Colonic mucosa (tissue), 4 donors: ENCODE results near the gene PTGR1. TPM values are rescaled to one million over a fixed set of nuclear protein-coding genes. Genes with fewer than 3 reads are reported as not detected.
"Not testable (repeated sequence)": the region's sequence is repeated elsewhere in the genome, so short reads cannot be mapped to it uniquely, and the experiment has no call there.

Experiments used
- DNase-seq: peaks from one replicate; pipeline ENCODE4 v3.0.0-alpha.2; 2020
- H3K27ac ChIP-seq: fragments of 200-600 bp; one replicate; pipeline ENCODE4 v1.8.0; 2021
- H3K27me3 ChIP-seq: fragments of 200-600 bp; one replicate; pipeline ENCODE4 v1.8.0; 2021
- H3K36me3 ChIP-seq: fragments of 200-600 bp; one replicate; pipeline ENCODE4 v1.8.0; 2021
- H3K4me1 ChIP-seq: fragments of 200-600 bp; one replicate; pipeline ENCODE4 v1.8.0; 2021; ENCODE audit warnings: mild to moderate bottlenecking
- H3K4me3 ChIP-seq: fragments of 200-600 bp; one replicate; pipeline ENCODE4 v1.8.0; 2021
- H3K9ac ChIP-seq, 2 donors: one replicate each; pipeline ENCODE4 v1.7.0; 2013; ENCODE audit warnings: control low read depth in 2 of 2, low read depth in 2 of 2, low read length in 2 of 2
- H3K9me3 ChIP-seq: fragments of 200-600 bp; one replicate; pipeline ENCODE4 v1.8.0; 2021
- intact Hi-C: fragments of 100-400 bp; cut with DNase I; formaldehyde crosslinking; loops from one replicate; pipeline ENCODE4 v1.14.1; 2022
- total RNA-seq, 2 donors: library from RNA; stranded (reverse); fragmentation: NEBNext Ultra II Directional in 1 of 2; extraction: Animal tissue kit (Norgen Biotek cat#: 25700) in 1 of 2; gene quantifications; one replicate each; pipeline ENCODE4 v1.2.1, GENCODE V29; 2021
- TF ChIP-seq, protein P1 (sequence below): fragments of 200-600 bp; IDR thresholded peaks from one replicate; pipeline ENCODE4 v1.8.0; 2022; ENCODE audit warnings: antibody characterized with exemption, mild to moderate bottlenecking
- donor health status: healthy.
- donor health status: DM: no; HTN: no; CAD: no.
- donor health status: DM: no; HTN: no; CAD: no.

Gene PTGR1
- total RNA-seq, 2 donors from 2014 or later: 55.6 to 85.3 TPM

DNA sequence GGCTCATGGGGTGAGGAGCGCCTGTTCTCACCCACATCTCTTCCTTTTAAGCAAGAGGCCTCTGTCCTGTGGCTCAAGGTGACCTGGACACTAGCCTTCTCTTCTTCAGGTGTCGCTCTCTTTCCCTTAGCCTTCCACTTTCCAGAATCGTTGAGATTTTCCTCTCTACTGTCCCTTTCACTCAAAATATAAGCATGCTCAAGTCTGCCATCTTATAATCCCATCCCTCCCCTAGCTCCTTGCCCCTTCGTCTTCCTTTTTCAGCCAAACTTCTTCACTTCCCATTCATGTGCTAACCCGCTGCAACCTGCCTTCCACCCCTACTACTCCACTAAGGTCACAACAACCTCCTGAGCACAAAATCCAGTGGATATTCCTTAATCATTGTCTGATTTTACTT is 13.1 kb downstream of the PTGR1 start:
- TF ChIP-seq, protein P1, sequence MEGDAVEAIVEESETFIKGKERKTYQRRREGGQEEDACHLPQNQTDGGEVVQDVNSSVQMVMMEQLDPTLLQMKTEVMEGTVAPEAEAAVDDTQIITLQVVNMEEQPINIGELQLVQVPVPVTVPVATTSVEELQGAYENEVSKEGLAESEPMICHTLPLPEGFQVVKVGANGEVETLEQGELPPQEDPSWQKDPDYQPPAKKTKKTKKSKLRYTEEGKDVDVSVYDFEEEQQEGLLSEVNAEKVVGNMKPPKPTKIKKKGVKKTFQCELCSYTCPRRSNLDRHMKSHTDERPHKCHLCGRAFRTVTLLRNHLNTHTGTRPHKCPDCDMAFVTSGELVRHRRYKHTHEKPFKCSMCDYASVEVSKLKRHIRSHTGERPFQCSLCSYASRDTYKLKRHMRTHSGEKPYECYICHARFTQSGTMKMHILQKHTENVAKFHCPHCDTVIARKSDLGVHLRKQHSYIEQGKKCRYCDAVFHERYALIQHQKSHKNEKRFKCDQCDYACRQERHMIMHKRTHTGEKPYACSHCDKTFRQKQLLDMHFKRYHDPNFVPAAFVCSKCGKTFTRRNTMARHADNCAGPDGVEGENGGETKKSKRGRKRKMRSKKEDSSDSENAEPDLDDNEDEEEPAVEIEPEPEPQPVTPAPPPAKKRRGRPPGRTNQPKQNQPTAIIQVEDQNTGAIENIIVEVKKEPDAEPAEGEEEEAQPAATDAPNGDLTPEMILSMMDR: no peak
- intact Hi-C loops: no loop called here
- H3K9me3 ChIP-seq: no peaks in the 10 kb centered on the region

DNA sequence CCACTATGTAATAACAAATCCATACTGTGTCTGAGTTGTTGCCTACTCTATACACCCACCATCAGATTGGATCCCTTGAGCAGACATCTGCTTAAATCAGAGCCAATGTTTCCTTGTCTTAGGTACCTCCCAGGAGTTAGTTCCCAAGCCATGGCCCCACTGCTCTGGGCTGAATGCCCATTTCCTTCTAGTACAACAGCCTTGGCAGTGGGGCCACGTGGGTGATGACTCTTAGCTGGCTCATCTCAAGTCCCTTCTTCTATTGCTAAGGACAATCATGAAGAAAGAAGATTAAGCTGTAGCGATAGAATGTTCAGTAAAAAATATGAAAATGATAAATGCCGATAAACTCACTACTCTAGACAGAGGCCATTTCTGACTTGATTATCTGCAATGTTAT is 16.6 kb downstream of the PTGR1 start:
- no peak overlapping the region for H3K4me3 ChIP-seq
- H3K27me3 ChIP-seq: no peaks in the 10 kb centered on the region
- DNase-seq: no peak
- no peaks in the 10 kb centered on the region for H3K9me3 ChIP-seq
- no peaks in the 10 kb centered on the region for H3K4me1 ChIP-seq
- H3K9ac ChIP-seq: no peak overlapping the region
- no peak overlapping the region for H3K27ac ChIP-seq
- intact Hi-C loops: no loop called here
- peaks cover 8% of the 10 kb centered on the region for H3K36me3 ChIP-seq
- TF ChIP-seq, protein P1: no peak

More for the DNA sequence above, 13.1 kb downstream of the PTGR1 start:
- no peak overlapping the region for H3K9ac ChIP-seq
- no peaks in the 10 kb centered on the region for H3K4me1 ChIP-seq
- H3K27me3 ChIP-seq: no peaks in the 10 kb centered on the region
- H3K27ac ChIP-seq: no peak overlapping the region
- DNase-seq: no peak
- no peak overlapping the region for H3K4me3 ChIP-seq
- peaks cover 8% of the 10 kb centered on the region for H3K36me3 ChIP-seq

DNA sequence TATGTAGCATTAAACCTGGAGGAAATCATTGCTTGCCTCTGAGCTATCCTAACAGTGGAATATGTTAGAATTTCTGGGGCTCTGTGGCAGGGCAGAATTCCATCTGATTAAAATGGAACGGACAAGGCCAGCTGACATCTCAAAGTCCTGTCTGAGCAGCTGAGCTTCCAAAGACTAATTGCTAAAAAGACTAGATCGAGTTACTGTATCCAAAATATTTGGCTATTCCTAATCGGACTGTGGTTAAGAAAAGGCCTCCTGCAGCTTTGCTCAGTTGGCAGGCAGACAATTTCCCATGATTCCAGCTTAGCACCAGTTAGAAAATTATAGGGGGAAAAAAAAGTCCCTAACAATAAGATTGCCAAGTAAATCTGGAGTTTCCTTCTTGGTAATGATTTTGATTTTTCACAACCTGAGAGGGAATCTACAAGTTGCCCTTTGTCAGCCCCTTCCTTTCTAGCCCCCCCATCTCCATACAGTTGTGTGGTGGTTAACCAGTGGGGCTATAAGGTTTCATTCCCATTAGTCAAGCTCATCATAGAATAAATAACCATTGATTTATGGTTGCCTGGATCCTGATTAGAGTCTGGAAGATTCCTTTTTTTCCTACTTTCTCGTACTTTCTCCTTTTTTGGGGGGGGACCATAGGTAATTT is 26.4 kb downstream of the PTGR1 start:
- no peak overlapping the region for H3K27ac ChIP-seq
- no peak overlapping the region for H3K4me3 ChIP-seq
- TF ChIP-seq, protein P1: no peak
- DNase-seq: no peak
- no peaks in the 10 kb centered on the region for H3K27me3 ChIP-seq
- H3K36me3 ChIP-seq: peaks cover 24% of the 10 kb centered on the region
- H3K9me3 ChIP-seq: no peaks in the 10 kb centered on the region
- H3K9ac ChIP-seq: no peak overlapping the region
- no peaks in the 10 kb centered on the region for H3K4me1 ChIP-seq
- intact Hi-C loops: no loop called here

- DNase-seq, H3K27ac ChIP-seq, intact Hi-C loops, H3K9ac ChIP-seq, H3K4me3 ChIP-seq, H3K9me3 ChIP-seq, H3K27me3 ChIP-seq, H3K4me1 ChIP-seq: not testable (repeated sequence)
- H3K36me3 ChIP-seq: peaks cover 16% of the 10 kb centered on the region
These were observed 31.3 kb downstream of the PTGR1 start for GRCh38 chr9:111568127-111568526.

DNA sequence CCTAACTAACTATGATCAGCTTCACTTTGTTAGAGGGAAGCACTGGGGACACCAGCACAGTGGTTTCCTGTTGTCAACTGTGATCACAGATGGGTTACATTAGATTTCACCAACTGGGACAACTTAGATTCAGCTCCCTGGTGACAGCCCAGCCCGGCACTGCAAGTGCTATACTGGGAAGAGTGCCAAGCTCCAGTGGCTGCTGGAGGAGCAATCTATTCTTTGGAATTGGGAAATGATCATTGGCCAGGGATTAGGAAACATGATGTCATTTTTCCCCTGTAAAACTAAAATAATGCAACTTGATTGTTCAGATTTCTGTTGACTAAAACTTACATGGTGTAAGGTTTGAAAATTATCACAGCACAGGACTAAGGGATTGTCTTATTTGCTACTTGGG is 33.2 kb downstream of the PTGR1 start:
- Histone ChIP-seq H3K27me3 (no peaks in the 10 kb centered on the region), H3K9ac (no peak overlapping the region), H3K4me3 (no peak overlapping the region), H3K9me3 (no peaks in the 10 kb centered on the region), H3K36me3 (peaks cover 13% of the 10 kb centered on the region), H3K27ac (no peak overlapping the region), H3K4me1 (no peaks in the 10 kb centered on the region)
- no peak for DNase-seq
- TF ChIP-seq, protein P1: no peak
- intact Hi-C loops: no loop called here

GRCh38 chr9:111561165-111561719 is 38.2 kb downstream of the PTGR1 start:
- intact Hi-C loops: no loop called here
- Histone ChIP-seq H3K27me3 (no peaks in the 10 kb centered on the region), H3K36me3 (no peaks in the 10 kb centered on the region), H3K4me3 (no peak overlapping the region), H3K4me1 (no peaks in the 10 kb centered on the region), H3K27ac (no peak overlapping the region), H3K9me3 (no peaks in the 10 kb centered on the region), H3K9ac (no peak overlapping the region)
- no peak for DNase-seq
- TF ChIP-seq, protein P1: no peak
